ENCODE results near the gene RGS7. TPM values are rescaled to one million over a fixed set of nuclear protein-coding genes. Genes with fewer than 3 reads are reported as not detected.

RGS7 gene
- total RNA-seq, 4 donors from 2014 or later: 1.9 TPM; not detected in 3

DNA sequence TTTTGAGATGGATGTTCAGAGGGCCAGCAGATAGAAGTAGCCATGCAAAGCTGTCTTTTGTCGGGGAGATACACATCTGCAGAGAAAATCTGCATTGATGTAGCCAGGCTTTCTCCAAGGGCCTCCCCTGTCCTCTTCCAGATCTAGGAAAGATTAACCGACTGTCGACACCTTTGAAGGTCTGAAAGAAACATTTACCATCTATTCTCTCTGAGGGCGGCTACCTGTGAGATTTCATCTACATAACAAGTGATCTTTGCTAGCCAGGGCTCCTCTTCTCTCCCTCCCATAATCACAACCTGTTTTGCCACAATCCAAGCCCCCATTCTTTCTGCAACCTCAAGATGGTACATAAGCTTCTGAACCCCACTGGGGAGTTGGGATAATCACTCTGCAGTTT lies 193.6 kb downstream of the RGS7 start:
- H3K27me3 ChIP-seq: no peaks in the 10 kb centered on the region
- no peak for DNase-seq
- no peaks in the 10 kb centered on the region for H3K9me3 ChIP-seq
- TF ChIP-seq POLR2A (IDR thresholded peaks at IDR 0.05): no peak
- TF ChIP-seq, protein P1, sequence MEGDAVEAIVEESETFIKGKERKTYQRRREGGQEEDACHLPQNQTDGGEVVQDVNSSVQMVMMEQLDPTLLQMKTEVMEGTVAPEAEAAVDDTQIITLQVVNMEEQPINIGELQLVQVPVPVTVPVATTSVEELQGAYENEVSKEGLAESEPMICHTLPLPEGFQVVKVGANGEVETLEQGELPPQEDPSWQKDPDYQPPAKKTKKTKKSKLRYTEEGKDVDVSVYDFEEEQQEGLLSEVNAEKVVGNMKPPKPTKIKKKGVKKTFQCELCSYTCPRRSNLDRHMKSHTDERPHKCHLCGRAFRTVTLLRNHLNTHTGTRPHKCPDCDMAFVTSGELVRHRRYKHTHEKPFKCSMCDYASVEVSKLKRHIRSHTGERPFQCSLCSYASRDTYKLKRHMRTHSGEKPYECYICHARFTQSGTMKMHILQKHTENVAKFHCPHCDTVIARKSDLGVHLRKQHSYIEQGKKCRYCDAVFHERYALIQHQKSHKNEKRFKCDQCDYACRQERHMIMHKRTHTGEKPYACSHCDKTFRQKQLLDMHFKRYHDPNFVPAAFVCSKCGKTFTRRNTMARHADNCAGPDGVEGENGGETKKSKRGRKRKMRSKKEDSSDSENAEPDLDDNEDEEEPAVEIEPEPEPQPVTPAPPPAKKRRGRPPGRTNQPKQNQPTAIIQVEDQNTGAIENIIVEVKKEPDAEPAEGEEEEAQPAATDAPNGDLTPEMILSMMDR (IDR thresholded peaks at IDR 0.05): no peak
- no peaks in the 10 kb centered on the region for H3K36me3 ChIP-seq
- no peak overlapping the region for H3K4me3 ChIP-seq
- no peaks in the 10 kb centered on the region for H3K4me1 ChIP-seq
- H3K27ac ChIP-seq: no peak overlapping the region

DNA sequence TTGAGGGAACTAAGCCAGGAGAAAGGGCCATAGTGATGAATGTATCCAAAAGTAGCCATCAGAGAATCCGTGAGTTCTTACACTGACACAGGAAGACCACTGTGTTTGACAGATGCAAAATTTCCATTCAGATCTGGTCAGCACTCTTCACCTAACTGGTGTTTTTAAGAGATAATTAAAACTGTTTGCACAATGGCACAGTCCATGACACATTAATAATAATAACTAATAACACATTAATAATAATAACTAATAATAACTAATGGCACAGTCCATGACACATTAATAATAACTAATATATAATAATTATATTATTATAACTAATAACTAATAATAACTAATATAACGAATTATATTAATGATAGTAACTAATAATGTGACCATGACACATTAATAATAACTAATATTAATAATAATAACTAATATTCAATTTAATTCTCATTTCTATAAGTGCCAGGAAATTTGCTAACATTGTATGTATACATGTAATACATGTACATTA lies 195.8 kb downstream of the RGS7 start:
- no peaks in the 10 kb centered on the region for H3K36me3 ChIP-seq

DNA sequence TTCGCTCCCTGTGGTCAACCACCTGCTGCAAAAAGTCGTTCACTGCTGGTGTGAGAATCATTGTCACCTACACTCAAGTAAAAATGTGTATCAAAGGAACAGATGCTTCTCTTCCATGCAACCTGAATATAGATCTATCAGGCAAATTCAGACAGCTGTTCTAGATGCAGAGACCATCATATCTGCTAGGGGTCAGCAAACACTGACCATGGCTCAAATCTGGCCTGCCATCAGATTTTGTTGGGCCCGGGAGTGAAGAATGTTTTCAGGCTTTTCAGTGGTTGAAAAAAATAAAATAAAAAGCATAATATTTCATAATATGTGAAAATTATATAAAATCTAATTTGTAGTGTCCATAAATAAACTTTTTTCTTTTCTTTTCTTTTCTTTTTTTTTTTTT lies 199.6 kb downstream of the RGS7 start:
- H3K36me3 ChIP-seq: no peaks in the 10 kb centered on the region
- peak overlapping the region in 1 of 4 donors; percentile 58 for H3K27ac ChIP-seq
- H3K4me1 ChIP-seq: peaks cover 0 to 9% (median 0%) of the 10 kb centered on the region in 4 donors
- H3K9me3 ChIP-seq: no peaks in the 10 kb centered on the region
- no peak for DNase-seq
- no peak for TF ChIP-seq POLR2A (IDR thresholded peaks at IDR 0.05)
- TF ChIP-seq, protein P1 (IDR thresholded peaks at IDR 0.05): no peak
- H3K27me3 ChIP-seq: no peaks in the 10 kb centered on the region
- no peak overlapping the region for H3K4me3 ChIP-seq

More for the DNA sequence above, 195.8 kb downstream of the RGS7 start:
- no peak for DNase-seq
- Histone ChIP-seq H3K4me3 (no peak overlapping the region), H3K27me3 (no peaks in the 10 kb centered on the region), H3K4me1 (peaks cover 0 to 9% (median 0%) of the 10 kb centered on the region in 4 donors), H3K9me3 (no peaks in the 10 kb centered on the region), H3K27ac (no peak overlapping the region)
- no peak for TF ChIP-seq POLR2A (IDR thresholded peaks at IDR 0.05)
- TF ChIP-seq, protein P1 (IDR thresholded peaks at IDR 0.05): no peak

DNA sequence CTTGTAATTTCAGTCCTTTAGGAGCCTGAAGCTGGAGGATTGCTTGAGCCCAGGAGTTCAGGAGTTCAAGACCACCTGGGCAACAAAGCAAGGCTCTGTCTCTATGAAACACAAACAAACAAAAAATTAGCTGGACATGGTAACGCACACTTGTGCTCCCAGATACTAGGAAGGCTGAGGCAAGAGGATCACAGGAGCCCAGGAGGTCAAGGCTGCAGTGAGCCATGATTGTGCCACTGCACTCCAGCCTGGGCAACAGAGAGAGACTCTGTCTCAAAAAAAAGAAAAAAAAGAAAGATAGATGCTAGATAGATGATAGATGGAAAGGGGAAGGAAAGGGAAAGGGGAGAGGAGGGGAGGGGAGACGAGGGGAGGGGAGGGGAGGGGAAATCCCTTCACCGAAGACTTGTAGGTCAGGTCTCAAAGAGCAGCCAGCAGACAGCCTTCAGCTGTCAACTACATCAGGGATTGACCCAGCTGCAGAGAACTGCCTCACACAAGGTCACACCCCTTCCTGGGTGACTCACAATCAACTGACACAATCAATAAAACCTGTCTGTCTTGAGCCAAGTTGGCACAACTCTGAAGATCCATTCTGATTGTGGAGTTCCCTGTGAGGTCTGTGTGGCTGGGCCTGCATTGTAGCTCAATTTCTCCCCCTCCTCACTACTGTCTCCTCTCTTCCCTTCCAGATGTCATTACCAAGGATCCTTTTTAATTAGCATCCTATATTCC lies 200.6 kb downstream of the RGS7 start:
- Histone ChIP-seq H3K9me3 (no peaks in the 10 kb centered on the region), H3K27ac (peak overlapping the region in 2 of 4 donors; percentile 58 to 65), H3K4me3 (no peak overlapping the region), H3K4me1 (peaks cover 0 to 9% (median 0%) of the 10 kb centered on the region in 4 donors), H3K36me3 (no peaks in the 10 kb centered on the region), H3K27me3 (no peaks in the 10 kb centered on the region)
- DNase-seq: peak in 2 of 3 donors; percentile 54 to 87
- TF ChIP-seq, protein P1 (IDR thresholded peaks at IDR 0.05): no peak
- no peak for TF ChIP-seq POLR2A (IDR thresholded peaks at IDR 0.05)

- Histone ChIP-seq H3K27ac (no peak overlapping the region), H3K4me1 (no peaks in the 10 kb centered on the region), H3K36me3 (no peaks in the 10 kb centered on the region), H3K9me3 (no peaks in the 10 kb centered on the region), H3K4me3 (no peak overlapping the region), H3K27me3 (no peaks in the 10 kb centered on the region)
- DNase-seq: no peak
- TF ChIP-seq POLR2A (IDR thresholded peaks at IDR 0.05): no peak
- TF ChIP-seq, protein P1 (IDR thresholded peaks at IDR 0.05): no peak
Measured at GRCh38 chr1:241145881-241146280, 211.1 kb downstream of the RGS7 start.

Data from Peyer's patch (tissue), 4 donors.